Pancreas (tissue), 10 donors: ENCODE data around the gene CCDC182. TPM values are rescaled to one million over a fixed set of nuclear protein-coding genes. Genes with fewer than 3 reads are reported as not detected.
A peak's percentile ranks its signal among the peaks of the same experiment; 100 is the strongest.

Source experiments
- ATAC-seq, 4 donors: fragments of 200-7000 bp; cut with Tn5 transposase; one replicate each; pipeline versions ENCODE4 v1.8.0 to v1.9.1; 2020; ENCODE audit warnings: mild to moderate bottlenecking in 4 of 4, moderate library complexity in 4 of 4
- DNase-seq, 6 donors: peaks; one replicate each; pipeline ENCODE4 v3.0.0-alpha.2; 2020
- FAIRE-seq: peaks from 2 replicates; lab custom pipeline; 2012; peaks lifted over from hg19 to GRCh38; lab: Jason Lieb, UNC
- H3K27ac ChIP-seq, 4 donors: fragments of 200-600 bp; sonication (generic); 1 replicate in 3 of 4; 2 replicates in 1 of 4; pipeline versions ENCODE4 v1.5.0 to v1.8.0; 2020
- H3K27me3 ChIP-seq, 4 donors: fragments of 200-600 bp; one replicate each; pipeline ENCODE4 v1.8.0; 2021
- H3K36me3 ChIP-seq, 3 donors: fragments of 200-600 bp; sonication (generic) in 1 of 3; one replicate each; pipeline versions ENCODE4 v1.5.0 to v1.8.0; 2020 to 2021
- H3K4me1 ChIP-seq, 3 donors: fragments of 200-600 bp; one replicate each; pipeline ENCODE4 v1.8.0; 2021
- H3K4me3 ChIP-seq, 4 donors: fragments of 200-600 bp; sonication (generic) in 2 of 4; one replicate each; pipeline versions ENCODE4 v1.5.0 to v1.8.0; 2020 to 2021
- H3K9me3 ChIP-seq, 4 donors: fragments of 200-600 bp; one replicate each; pipeline ENCODE4 v1.8.0; 2021
- WGBS, 2 donors: extraction: QIAGEN DNeasy Blood & Tissue Kit; methylation state at CpG; one replicate each; pipeline ENCODE4 v1.1.7; 2013; 5-methylcytosine and 5-hydroxymethylcytosine counted together
- intact Hi-C, 3 donors: fragments of 100-400 bp; cut with DNase I; formaldehyde crosslinking; loops; one replicate each; pipeline versions ENCODE4 v1.11.1 to v1.14.2; 2022
- polyA plus RNA-seq, 2 donors: library from polyadenylated mRNA; stranded (reverse); fragments of 200-250 nt; gene quantifications; one replicate each; pipeline ENCODE4 v1.2.3, GENCODE V29; 2013
- total RNA-seq, 6 donors: library from RNA; stranded (reverse); fragmentation: NEBNext Ultra II Directional in 4 of 6; extraction: Animal tissue kit (Norgen Biotek cat#: 25700) in 4 of 6; gene quantifications; one replicate each; pipeline versions ENCODE4 v1.2.1 to v1.2.4, GENCODE V29; 2021 to 2023
- TF ChIP-seq, protein P1 (sequence below), 4 donors: fragments of 200-600 bp; sonication (generic) in 3 of 4; IDR thresholded peaks; one replicate each; pipeline versions ENCODE4 v1.5.0 to v1.8.0; 2021; ENCODE audit warnings: antibody characterized with exemption in 4 of 4
- donor health status: healthy with polysubstance abuse.
- donor health status: DM: no; HTN: no; CAD: no; lungs with moderate emphysema.
- donor health status: DM: no; HTN: no; CAD: no.
- donor health status: control.
- donor health status: control.
- donor health status: Bipolar disorder and iron deficiency.
- donor health status: DM: yes; HTN: yes; CAD: no.
- donor health status: DM: no; HTN: no; CAD: no.
- donor health status: DM: no; HTN: no; CAD: no.
- donor health status: DM: yes; HTN: yes; CAD: no.

The CCDC182 gene
- total and polyA plus RNA-seq, 8 donors = not detected

GRCh38 chr17:57733085-57733484 lies 12.0 kb downstream of the CCDC182 start:
- TF ChIP-seq, protein P1, sequence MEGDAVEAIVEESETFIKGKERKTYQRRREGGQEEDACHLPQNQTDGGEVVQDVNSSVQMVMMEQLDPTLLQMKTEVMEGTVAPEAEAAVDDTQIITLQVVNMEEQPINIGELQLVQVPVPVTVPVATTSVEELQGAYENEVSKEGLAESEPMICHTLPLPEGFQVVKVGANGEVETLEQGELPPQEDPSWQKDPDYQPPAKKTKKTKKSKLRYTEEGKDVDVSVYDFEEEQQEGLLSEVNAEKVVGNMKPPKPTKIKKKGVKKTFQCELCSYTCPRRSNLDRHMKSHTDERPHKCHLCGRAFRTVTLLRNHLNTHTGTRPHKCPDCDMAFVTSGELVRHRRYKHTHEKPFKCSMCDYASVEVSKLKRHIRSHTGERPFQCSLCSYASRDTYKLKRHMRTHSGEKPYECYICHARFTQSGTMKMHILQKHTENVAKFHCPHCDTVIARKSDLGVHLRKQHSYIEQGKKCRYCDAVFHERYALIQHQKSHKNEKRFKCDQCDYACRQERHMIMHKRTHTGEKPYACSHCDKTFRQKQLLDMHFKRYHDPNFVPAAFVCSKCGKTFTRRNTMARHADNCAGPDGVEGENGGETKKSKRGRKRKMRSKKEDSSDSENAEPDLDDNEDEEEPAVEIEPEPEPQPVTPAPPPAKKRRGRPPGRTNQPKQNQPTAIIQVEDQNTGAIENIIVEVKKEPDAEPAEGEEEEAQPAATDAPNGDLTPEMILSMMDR (IDR thresholded peaks at IDR 0.05) = no peak
- Histone ChIP-seq H3K9me3 (no peaks in the 10 kb centered on the region), H3K4me1 (no peaks in the 10 kb centered on the region), H3K4me3 (no peak overlapping the region), H3K27me3 (no peaks in the 10 kb centered on the region), H3K27ac (no peak overlapping the region), H3K36me3 (no peaks in the 10 kb centered on the region)
- ATAC-seq (no peak), DNase-seq (no peak), FAIRE-seq (no peak)
- intact Hi-C loops = no loop called here
- WGBS, 2 donors = 96 to 98% methylated on average over 2 of the region's 2 CpGs

GRCh38 chr17:57732062-57732461 lies 13.0 kb downstream of the CCDC182 start:
- H3K36me3 ChIP-seq = no peaks in the 10 kb centered on the region
- H3K4me1 ChIP-seq = no peaks in the 10 kb centered on the region
- peak; percentile 40 to 95 (median 77) for ATAC-seq
- WGBS, 2 donors = 48 to 53% methylated on average over 3 of the region's 3 CpGs
- TF ChIP-seq, protein P1 (IDR thresholded peaks at IDR 0.05) = no peak
- intact Hi-C loops = no loop called here
- peak in 3 of 6 donors; percentile 24 to 70 (median 58) for DNase-seq
- no peaks in the 10 kb centered on the region for H3K27me3 ChIP-seq
- no peak overlapping the region for H3K27ac ChIP-seq
- no peak for FAIRE-seq
- H3K9me3 ChIP-seq = no peaks in the 10 kb centered on the region
- no peak overlapping the region for H3K4me3 ChIP-seq

GRCh38 chr17:57730026-57730701 lies 14.9 kb downstream of the CCDC182 start:
- H3K4me1 ChIP-seq = no peaks in the 10 kb centered on the region
- H3K9me3 ChIP-seq = no peaks in the 10 kb centered on the region
- DNase-seq (no peak), FAIRE-seq (no peak), ATAC-seq (no peak)
- H3K27me3 ChIP-seq = no peaks in the 10 kb centered on the region
- TF ChIP-seq, protein P1 (IDR thresholded peaks at IDR 0.05) = no peak
- intact Hi-C loops = no loop called here
- H3K36me3 ChIP-seq = no peaks in the 10 kb centered on the region
- H3K4me3 ChIP-seq = no peak overlapping the region
- 78 to 83% methylated on average over 3 of the region's 3 CpGs for WGBS, 2 donors
- H3K27ac ChIP-seq = no peak overlapping the region

DNA sequence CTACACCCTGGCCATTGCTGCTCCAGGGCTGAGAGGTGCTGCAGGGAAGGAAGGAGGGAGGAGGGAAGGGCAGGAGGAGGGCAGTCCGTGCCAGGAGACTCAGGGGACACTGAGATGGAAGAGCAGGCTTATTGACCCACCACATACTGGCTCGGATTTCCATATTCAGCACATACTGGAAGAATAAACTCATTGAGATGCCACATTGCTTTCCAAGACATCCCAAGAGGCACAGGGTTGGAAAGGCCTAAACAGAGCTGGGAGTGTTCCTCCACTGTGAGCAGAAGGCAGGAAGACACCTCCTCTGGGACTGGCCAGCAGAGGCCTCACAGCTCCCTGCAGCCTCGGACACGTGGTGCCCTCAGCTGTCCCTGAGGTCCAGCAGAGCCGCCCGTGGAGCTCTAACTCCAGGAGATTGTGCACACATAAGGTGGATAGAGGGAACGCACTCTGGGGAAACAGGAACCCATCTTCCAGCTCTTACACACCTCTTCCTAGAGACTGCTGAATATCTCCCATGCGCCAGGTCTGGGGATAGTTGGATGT lies 17.4 kb downstream of the CCDC182 start:
- intact Hi-C loops = no loop called here
- H3K36me3 ChIP-seq = no peaks in the 10 kb centered on the region
- no peak for FAIRE-seq

More for the DNA sequence above, 17.4 kb downstream of the CCDC182 start:
- H3K9me3 ChIP-seq = no peaks in the 10 kb centered on the region
- TF ChIP-seq, protein P1 (IDR thresholded peaks at IDR 0.05) = no peak
- DNase-seq = no peak
- ATAC-seq = no peak
- H3K4me1 ChIP-seq = no peaks in the 10 kb centered on the region
- 68 to 82% methylated on average over 8 of the region's 8 CpGs for WGBS, 2 donors
- no peaks in the 10 kb centered on the region for H3K27me3 ChIP-seq
- no peak overlapping the region for H3K27ac ChIP-seq
- no peak overlapping the region for H3K4me3 ChIP-seq
